Measurements from ENCODE around the gene SLC26A11. TPM values are rescaled to one million over a fixed set of nuclear protein-coding genes. Genes with fewer than 3 reads are reported as not detected.

SLC26A11 gene
- total and polyA plus RNA-seq, 2 donors from 2014 or later, result 11.3 to 24.5 TPM

DNA sequence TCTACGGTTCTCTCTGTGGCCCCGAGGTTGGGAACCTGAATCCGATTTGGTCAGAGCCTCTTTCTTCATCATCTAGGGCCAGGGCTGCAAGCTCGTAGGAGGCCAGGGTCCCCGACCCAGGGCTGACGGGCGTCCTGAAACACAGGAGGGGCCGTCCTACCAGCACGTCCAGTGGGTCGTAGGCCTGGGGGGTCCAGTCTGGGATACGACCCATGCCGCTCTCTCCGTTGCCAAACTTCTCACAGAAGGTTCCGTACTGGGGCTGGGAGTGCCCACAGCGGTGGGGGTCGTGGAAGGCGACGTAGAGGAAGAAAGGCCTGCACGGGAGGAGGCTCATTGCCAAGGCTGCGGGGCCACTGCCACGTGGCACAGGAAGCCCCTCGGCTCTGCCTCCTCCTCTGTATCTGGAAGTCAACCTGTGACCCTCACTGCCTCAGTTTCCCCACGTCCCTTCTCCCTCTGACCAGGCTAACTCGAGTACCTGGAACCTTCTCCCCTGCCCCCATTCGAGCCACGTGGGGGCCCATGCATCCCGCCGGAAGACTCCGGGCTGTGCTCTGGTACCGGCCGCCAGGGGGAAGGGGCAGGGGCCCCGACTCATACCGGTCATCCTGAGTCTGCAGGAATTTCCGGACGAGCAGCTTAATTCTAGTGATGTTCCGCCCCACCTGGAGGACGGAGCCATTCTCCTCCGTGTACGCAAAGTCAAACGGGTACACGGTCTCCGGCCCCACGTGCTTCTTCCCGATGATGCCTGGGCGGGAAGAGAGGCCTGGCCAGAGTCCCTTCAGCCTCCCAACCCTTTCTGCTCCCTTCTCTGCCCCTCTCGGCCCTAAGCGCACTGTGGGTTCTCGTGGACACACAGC, 6.0 kb upstream of the SLC26A11 start:
- H3K9me3 ChIP-seq (ENCODE audit: control insufficient read depth in 2 of 3, insufficient read depth in 1 of 3, low read length in 3 of 3), result no peaks in the 10 kb centered on the region
- H3K4me1 ChIP-seq (ENCODE audit: control insufficient read depth in 2 of 3, insufficient read depth in 2 of 3, low read depth in 1 of 3, low read length in 3 of 3), result peaks cover 0 to 2% (median 0%) of the 10 kb centered on the region in 3 donors
- no peak overlapping the region for H3K4me3 ChIP-seq (ENCODE audit: low read length in 3 of 3)
- intact Hi-C loops (cut with DNase I), result no loop called here
- H3K9ac ChIP-seq (ENCODE audit: low read length in 3 of 3), result no peak overlapping the region
- DNase-seq (peak in 1 of 5 donors; percentile 56), FAIRE-seq (no peak)
- H3K27me3 ChIP-seq (ENCODE audit: control insufficient read depth, insufficient read depth, low read length), result no peaks in the 10 kb centered on the region
- TF ChIP-seq, protein P1, sequence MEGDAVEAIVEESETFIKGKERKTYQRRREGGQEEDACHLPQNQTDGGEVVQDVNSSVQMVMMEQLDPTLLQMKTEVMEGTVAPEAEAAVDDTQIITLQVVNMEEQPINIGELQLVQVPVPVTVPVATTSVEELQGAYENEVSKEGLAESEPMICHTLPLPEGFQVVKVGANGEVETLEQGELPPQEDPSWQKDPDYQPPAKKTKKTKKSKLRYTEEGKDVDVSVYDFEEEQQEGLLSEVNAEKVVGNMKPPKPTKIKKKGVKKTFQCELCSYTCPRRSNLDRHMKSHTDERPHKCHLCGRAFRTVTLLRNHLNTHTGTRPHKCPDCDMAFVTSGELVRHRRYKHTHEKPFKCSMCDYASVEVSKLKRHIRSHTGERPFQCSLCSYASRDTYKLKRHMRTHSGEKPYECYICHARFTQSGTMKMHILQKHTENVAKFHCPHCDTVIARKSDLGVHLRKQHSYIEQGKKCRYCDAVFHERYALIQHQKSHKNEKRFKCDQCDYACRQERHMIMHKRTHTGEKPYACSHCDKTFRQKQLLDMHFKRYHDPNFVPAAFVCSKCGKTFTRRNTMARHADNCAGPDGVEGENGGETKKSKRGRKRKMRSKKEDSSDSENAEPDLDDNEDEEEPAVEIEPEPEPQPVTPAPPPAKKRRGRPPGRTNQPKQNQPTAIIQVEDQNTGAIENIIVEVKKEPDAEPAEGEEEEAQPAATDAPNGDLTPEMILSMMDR (IDR thresholded peaks at IDR 0.05; ENCODE audit: borderline replicate concordance, extremely low read depth, insufficient read depth), result no peak
- H3K27ac ChIP-seq (ENCODE audit: low read depth in 2 of 2, low read length in 2 of 2), result no peak overlapping the region
- peaks cover 0 to 16% (median 15%) of the 10 kb centered on the region in 3 donors for H3K36me3 ChIP-seq (ENCODE audit: control insufficient read depth in 2 of 3, insufficient read depth in 3 of 3, low read length in 3 of 3)

DNA sequence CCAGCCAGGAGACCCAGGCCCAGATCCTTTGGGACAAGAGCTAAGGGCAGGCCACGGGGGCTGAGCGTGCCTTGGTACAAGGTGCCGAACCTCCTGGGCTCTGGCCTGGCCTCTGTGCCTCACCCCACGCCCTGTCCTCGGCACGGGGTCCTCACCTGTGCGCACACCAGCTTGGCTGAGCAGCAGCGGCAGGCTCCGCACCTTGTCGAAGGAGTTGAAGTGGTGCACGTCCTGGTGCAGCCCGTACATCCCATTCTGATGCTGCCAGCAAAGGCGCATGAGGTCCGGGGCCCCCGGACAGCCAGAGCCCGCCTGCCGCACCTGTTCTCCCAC, 5.4 kb upstream of the SLC26A11 start:
- FAIRE-seq (no peak), DNase-seq (peak in 1 of 5 donors; percentile 70)
- peaks cover 0 to 16% (median 15%) of the 10 kb centered on the region in 3 donors for H3K36me3 ChIP-seq (ENCODE audit: control insufficient read depth in 2 of 3, insufficient read depth in 3 of 3, low read length in 3 of 3)

GRCh38 chr17:80216473-80217456, 3.5 kb upstream of the SLC26A11 start:
- no peak for FAIRE-seq
- intact Hi-C loops (cut with DNase I), result no loop called here
- DNase-seq, result peak in 1 of 5 donors; percentile 61
- Histone ChIP-seq H3K27me3 (ENCODE audit: control insufficient read depth, insufficient read depth, low read length) (no peaks in the 10 kb centered on the region), H3K36me3 (ENCODE audit: control insufficient read depth in 2 of 3, insufficient read depth in 3 of 3, low read length in 3 of 3) (peaks cover 0 to 12% (median 7%) of the 10 kb centered on the region in 3 donors), H3K9me3 (ENCODE audit: control insufficient read depth in 2 of 3, insufficient read depth in 1 of 3, low read length in 3 of 3) (no peaks in the 10 kb centered on the region), H3K27ac (ENCODE audit: low read depth in 2 of 2, low read length in 2 of 2) (no peak overlapping the region), H3K9ac (ENCODE audit: low read length in 3 of 3) (no peak overlapping the region), H3K4me3 (ENCODE audit: low read length in 3 of 3) (no peak overlapping the region), H3K4me1 (ENCODE audit: control insufficient read depth in 2 of 3, insufficient read depth in 2 of 3, low read depth in 1 of 3, low read length in 3 of 3) (peaks cover 0 to 7% (median 2%) of the 10 kb centered on the region in 3 donors)
- TF ChIP-seq, protein P1 (IDR thresholded peaks at IDR 0.05; ENCODE audit: borderline replicate concordance, extremely low read depth, insufficient read depth), result no peak

More for the DNA sequence above, 5.4 kb upstream of the SLC26A11 start:
- H3K9me3 ChIP-seq (ENCODE audit: control insufficient read depth in 2 of 3, insufficient read depth in 1 of 3, low read length in 3 of 3), result no peaks in the 10 kb centered on the region
- H3K27ac ChIP-seq (ENCODE audit: low read depth in 2 of 2, low read length in 2 of 2), result no peak overlapping the region
- H3K27me3 ChIP-seq (ENCODE audit: control insufficient read depth, insufficient read depth, low read length), result no peaks in the 10 kb centered on the region
- H3K9ac ChIP-seq (ENCODE audit: low read length in 3 of 3), result no peak overlapping the region
- intact Hi-C loops (cut with DNase I), result no loop called here
- TF ChIP-seq, protein P1 (IDR thresholded peaks at IDR 0.05; ENCODE audit: borderline replicate concordance, extremely low read depth, insufficient read depth), result no peak
- peaks cover 0 to 2% (median 0%) of the 10 kb centered on the region in 3 donors for H3K4me1 ChIP-seq (ENCODE audit: control insufficient read depth in 2 of 3, insufficient read depth in 2 of 3, low read depth in 1 of 3, low read length in 3 of 3)
- no peak overlapping the region for H3K4me3 ChIP-seq (ENCODE audit: low read length in 3 of 3)

Data from kidney (tissue), 14 donors.